ENCODE measurements around the gene ANAPC2. TPM values are rescaled to one million over a fixed set of nuclear protein-coding genes. Genes with fewer than 3 reads are reported as not detected.
A peak's percentile ranks its signal among the peaks of the same experiment; 100 is the strongest.

ANAPC2 gene
- total RNA-seq, 4 donors from 2014 or later = 24.8 to 99.8 (median 54.9) TPM

GRCh38 chr9:137218212-137218753 is 29.9 kb upstream of the ANAPC2 start:
- Histone ChIP-seq H3K36me3 (peaks cover 10% of the 10 kb centered on the region), H3K4me1 (peaks cover 42% of the 10 kb centered on the region), H3K27me3 (no peaks in the 10 kb centered on the region), H3K4me3 (peak overlapping the region; percentile 40), H3K27ac (peak overlapping the region; percentile 80), H3K9me3 (no peaks in the 10 kb centered on the region)
- TF ChIP-seq POLR2AphosphoS5 (IDR thresholded peaks at IDR 0.05) = no peak
- no peak for TF ChIP-seq CTCF (IDR thresholded peaks at IDR 0.05)
- no peak for TF ChIP-seq EP300 (IDR thresholded peaks at IDR 0.05)
- TF ChIP-seq POLR2A (IDR thresholded peaks at IDR 0.05) = no peak
- no peak for DNase-seq (ENCODE audit: low spot score in 2 of 2)
- WGBS = 81% methylated on average over 17 of the region's 30 CpGs

- peak overlapping the region; percentile 80 for H3K27ac ChIP-seq
- H3K4me1 ChIP-seq = peaks cover 36% of the 10 kb centered on the region
- H3K9me3 ChIP-seq = no peaks in the 10 kb centered on the region
- 0% methylated on average over 7 of the region's 36 CpGs for WGBS
- H3K36me3 ChIP-seq = peaks cover 10% of the 10 kb centered on the region
- peak overlapping the region; percentile 40 for H3K4me3 ChIP-seq
- no peak for TF ChIP-seq CTCF (IDR thresholded peaks at IDR 0.05)
- no peak for TF ChIP-seq POLR2AphosphoS5 (IDR thresholded peaks at IDR 0.05)
- no peak for TF ChIP-seq POLR2A (IDR thresholded peaks at IDR 0.05)
- TF ChIP-seq EP300 (IDR thresholded peaks at IDR 0.05) = no peak
- peak in 1 of 2 donors; percentile 88 for DNase-seq (ENCODE audit: low spot score in 2 of 2)
- no peaks in the 10 kb centered on the region for H3K27me3 ChIP-seq
Observed at GRCh38 chr9:137217276-137218211, 29.2 kb upstream of the ANAPC2 start.

- no peak overlapping the region for H3K4me3 ChIP-seq
- H3K27ac ChIP-seq = no peak overlapping the region
- 100% methylated on average over 3 of the region's 30 CpGs for whole genome bisulfite sequencing
- no peaks in the 10 kb centered on the region for H3K27me3 ChIP-seq
- DNase-seq (ENCODE audit: low spot score in 2 of 2) = no peak
- peaks cover 27% of the 10 kb centered on the region for H3K4me1 ChIP-seq
- H3K9me3 ChIP-seq = no peaks in the 10 kb centered on the region
- peaks cover 10% of the 10 kb centered on the region for H3K36me3 ChIP-seq
- TF ChIP-seq POLR2A (IDR thresholded peaks at IDR 0.05) (no peak), POLR2AphosphoS5 (IDR thresholded peaks at IDR 0.05) (no peak), CTCF (IDR thresholded peaks at IDR 0.05) (no peak), EP300 (IDR thresholded peaks at IDR 0.05) (no peak)
Observed at GRCh38 chr9:137216188-137216965, 28.0 kb upstream of the ANAPC2 start.

- Histone ChIP-seq H3K9me3 (no peaks in the 10 kb centered on the region), H3K4me1 (peaks cover 27% of the 10 kb centered on the region), H3K4me3 (no peak overlapping the region), H3K27ac (no peak overlapping the region), H3K27me3 (no peaks in the 10 kb centered on the region), H3K36me3 (peaks cover 10% of the 10 kb centered on the region)
- no peak for TF ChIP-seq POLR2AphosphoS5 (IDR thresholded peaks at IDR 0.05)
- WGBS = 91% methylated on average over 8 of the region's 22 CpGs
- DNase-seq (ENCODE audit: low spot score in 2 of 2) = no peak
Observed at GRCh38 chr9:137215196-137215986, 27.0 kb upstream of the ANAPC2 start.

- Histone ChIP-seq H3K4me1 (peaks cover 27% of the 10 kb centered on the region), H3K27ac (no peak overlapping the region), H3K4me3 (no peak overlapping the region), H3K36me3 (peaks cover 10% of the 10 kb centered on the region), H3K9me3 (no peaks in the 10 kb centered on the region), H3K27me3 (no peaks in the 10 kb centered on the region)
- no peak for TF ChIP-seq CTCF (IDR thresholded peaks at IDR 0.05)
- TF ChIP-seq EP300 (IDR thresholded peaks at IDR 0.05) = no peak
- no peak for TF ChIP-seq POLR2AphosphoS5 (IDR thresholded peaks at IDR 0.05)
- no peak for TF ChIP-seq POLR2A (IDR thresholded peaks at IDR 0.05)
- DNase-seq (ENCODE audit: low spot score in 2 of 2) = no peak
- WGBS = 94% methylated on average over 19 of the region's 19 CpGs
Observed at GRCh38 chr9:137214620-137215019, 26.3 kb upstream of the ANAPC2 start.

All from suprapubic skin (tissue), 4 donors.